GM10847 (cell line): Measurements from ENCODE around the gene TRIO.

Source experiments
- POLR2A ChIP-seq: IDR thresholded peaks from 2 replicates; pipeline ENCODE4 v1.6.1; 2011; ENCODE audit not compliant: insufficient read length; ENCODE audit errors: extremely low read depth

TRIO gene

GRCh38 chr5:14193496-14193895, 50.4 kb downstream of the TRIO start:
- no peak for TF ChIP-seq POLR2A

- no peak for TF ChIP-seq POLR2A
Measured at GRCh38 chr5:14195588-14195987, 52.4 kb downstream of the TRIO start.

DNA sequence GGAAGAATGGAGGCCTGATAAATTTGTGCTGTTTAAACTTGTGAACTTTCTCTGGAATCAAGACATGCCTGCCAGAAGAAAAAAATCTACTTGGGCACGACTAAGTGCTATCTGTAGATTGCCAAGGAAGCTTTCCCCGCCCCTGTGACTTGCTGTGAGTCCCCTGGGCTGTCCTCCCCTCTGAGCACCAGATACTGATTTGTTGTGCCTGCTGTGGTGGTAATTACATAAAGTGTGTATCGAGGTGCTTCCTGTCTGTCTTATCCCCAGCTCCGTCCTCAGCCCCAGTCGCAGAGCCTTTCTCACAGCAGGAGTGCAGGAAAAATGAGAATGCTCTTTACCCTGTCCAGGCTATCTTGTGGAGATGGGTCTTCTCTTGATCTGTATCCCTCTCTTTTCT, 53.9 kb downstream of the TRIO start:
- TF ChIP-seq POLR2A = no peak

DNA sequence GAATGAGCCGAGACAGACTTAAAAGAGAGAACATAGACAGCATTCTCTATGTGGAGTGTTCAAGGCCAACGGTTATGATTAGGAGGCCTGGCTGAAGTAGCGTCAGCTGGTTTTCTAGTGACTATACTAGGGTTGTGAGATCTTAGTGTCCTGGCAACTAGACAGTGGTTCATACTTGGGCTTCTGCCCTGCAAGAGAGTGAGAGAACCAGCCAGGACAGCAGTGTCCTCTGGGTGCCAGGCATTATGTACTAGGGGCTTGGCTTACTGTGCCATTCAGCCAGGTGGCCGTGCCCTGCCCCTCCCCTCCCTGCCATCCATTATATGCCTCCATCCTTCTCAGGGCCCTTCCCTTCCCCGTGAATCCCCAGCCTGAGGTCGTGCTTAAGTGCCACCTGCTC, 56.8 kb downstream of the TRIO start:
- TF ChIP-seq POLR2A = no peak

DNA sequence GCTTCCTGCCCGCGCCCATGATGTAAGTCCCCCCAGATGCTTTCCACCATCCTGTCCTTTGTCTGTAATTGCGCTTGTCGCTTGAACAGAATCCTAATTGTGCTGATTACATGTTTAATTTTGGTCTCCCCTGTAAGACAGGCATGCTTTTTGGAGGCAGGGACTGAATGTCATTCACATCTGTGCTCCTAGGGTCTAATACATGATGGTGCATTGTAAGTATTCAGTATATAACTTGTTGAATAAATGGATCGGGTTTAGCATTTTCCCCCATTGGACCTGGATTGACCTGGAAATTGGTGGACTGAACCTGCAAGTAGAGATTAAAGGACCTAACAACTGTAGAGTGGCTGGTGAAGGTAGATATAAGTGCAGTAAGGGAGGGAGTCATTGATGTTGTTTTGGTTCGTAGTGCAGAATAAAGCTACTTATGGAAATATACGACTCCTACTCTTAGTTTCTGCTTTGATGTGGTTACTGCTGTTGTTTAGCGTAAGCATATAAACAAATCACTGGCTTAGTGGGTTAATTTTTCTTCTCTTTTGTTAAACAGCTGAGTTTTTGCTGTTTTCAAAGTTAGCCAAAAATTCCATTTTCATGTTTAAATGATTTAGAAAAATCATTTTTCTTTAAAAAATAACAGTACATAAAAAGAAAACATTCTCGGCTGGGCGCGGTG, 57.3 kb downstream of the TRIO start:
- TF ChIP-seq POLR2A = no peak

- no peak for TF ChIP-seq POLR2A
Measured at GRCh38 chr5:14201325-14202045, 58.3 kb downstream of the TRIO start.

- no peak for TF ChIP-seq POLR2A
Measured at GRCh38 chr5:14202462-14202861, 59.3 kb downstream of the TRIO start.

- TF ChIP-seq POLR2A = no peak
Measured at GRCh38 chr5:14204011-14204670, 61.0 kb downstream of the TRIO start.

- TF ChIP-seq POLR2A = no peak
Measured at GRCh38 chr5:14204785-14205321, 61.7 kb downstream of the TRIO start.

- no peak for TF ChIP-seq POLR2A
Measured at GRCh38 chr5:14206028-14206725, 63.0 kb downstream of the TRIO start.

GRCh38 chr5:14208071-14209021, 65.2 kb downstream of the TRIO start:
- no peak for TF ChIP-seq POLR2A

DNA sequence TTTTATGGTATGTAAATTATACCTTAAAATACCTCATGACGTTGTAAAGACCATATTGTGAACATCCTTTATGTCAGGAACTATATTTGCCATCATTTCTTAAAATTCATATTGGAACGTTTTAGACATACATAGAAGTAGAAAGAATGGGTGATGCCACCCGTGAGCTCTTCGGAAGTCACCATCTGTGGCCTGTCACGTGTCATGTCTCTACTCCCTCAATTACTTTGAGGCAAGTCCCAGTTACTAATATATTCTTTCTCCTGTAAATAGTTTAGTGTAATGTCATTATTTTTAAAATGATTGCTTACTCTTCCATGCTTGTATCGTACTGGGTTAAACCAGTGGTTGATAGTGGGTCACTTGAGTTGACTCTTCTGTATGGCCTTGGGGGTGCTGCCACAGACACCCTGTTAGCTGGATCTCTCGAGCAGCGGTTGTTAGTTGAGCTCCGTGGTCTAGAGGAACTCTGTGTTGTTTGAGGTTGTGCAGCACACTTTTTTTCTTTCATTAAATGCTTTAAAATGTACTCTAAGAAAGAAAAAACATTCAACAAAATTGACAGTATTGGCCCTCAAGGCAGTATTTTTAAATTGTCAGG, 66.2 kb downstream of the TRIO start:
- TF ChIP-seq POLR2A = no peak

DNA sequence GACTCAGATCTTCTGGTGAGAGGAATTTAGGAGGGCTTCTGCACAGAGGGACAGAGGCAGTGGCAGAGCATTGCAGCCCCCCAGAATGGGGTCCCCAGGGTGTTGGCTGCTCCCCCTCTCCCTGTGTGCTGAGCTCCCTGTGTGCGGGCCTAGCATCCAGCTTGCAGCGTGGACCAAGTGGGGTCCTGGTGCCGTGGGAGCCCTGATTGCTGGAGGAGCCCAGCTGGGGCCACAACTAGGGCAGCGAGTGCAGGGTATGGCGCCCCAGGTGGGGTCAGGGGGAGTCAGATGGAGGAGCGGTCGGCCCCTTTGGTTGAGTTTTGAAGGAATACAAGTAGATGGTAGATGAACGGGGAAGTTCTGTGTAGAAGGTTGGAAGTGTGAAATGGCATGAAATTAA, 66.7 kb downstream of the TRIO start:
- no peak for TF ChIP-seq POLR2A

DNA sequence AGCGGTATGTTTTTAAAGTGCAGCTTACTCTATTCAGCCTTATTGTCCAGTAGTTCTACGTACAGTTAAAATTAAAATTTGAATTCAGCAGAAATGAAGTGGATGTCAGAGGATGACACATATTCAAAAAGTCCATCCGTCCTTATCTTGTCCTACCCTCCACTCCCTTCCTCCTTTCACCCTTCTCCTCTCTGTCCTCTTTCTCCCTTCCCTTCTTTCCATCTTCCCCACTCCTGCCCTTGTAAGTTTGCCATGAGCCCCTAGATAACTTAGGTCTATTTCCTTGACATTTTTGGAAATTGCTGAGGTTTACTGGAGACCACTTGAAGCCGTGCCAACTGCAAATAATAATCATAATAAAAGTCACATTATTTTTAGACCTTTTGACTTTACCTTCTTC, 67.6 kb downstream of the TRIO start:
- no peak for TF ChIP-seq POLR2A
